Glutamatergic neuron (in vitro differentiated cells): Measurements from ENCODE around the gene MLLT3. TPM values are rescaled to one million over a fixed set of nuclear protein-coding genes. Genes with fewer than 3 reads are reported as not detected.
A peak's percentile ranks its signal among the peaks of the same experiment; 100 is the strongest.

Source experiments
- DNase-seq: peaks from one replicate; pipeline ENCODE4 v3.0.0; 2022
- H3K27ac Mint-ChIP-seq: one replicate; pipeline ENCODE4 v1.8.0; 2020; ENCODE audit warnings: mild to moderate bottlenecking, mixed read lengths, inconsistent platforms; ENCODE audit not compliant: unreplicated experiment
- H3K27me3 Mint-ChIP-seq: one replicate; pipeline ENCODE4 v1.8.0; 2020; ENCODE audit warnings: mild to moderate bottlenecking, moderate library complexity, mixed read lengths, inconsistent platforms; ENCODE audit not compliant: unreplicated experiment
- H3K36me3 Mint-ChIP-seq: one replicate; pipeline ENCODE4 v1.8.0; 2020; ENCODE audit warnings: mild to moderate bottlenecking, mixed read lengths, inconsistent platforms; ENCODE audit not compliant: unreplicated experiment
- H3K4me1 Mint-ChIP-seq: one replicate; pipeline ENCODE4 v1.8.0; 2020; ENCODE audit warnings: mild to moderate bottlenecking, low read depth, mixed read lengths, inconsistent platforms; ENCODE audit not compliant: unreplicated experiment
- H3K4me3 Mint-ChIP-seq: one replicate; pipeline ENCODE4 v1.8.0; 2020; ENCODE audit warnings: mild to moderate bottlenecking, mixed read lengths, inconsistent platforms; ENCODE audit not compliant: unreplicated experiment
- H3K9me3 Mint-ChIP-seq: one replicate; pipeline ENCODE4 v1.8.0; 2020; ENCODE audit warnings: mild to moderate bottlenecking, moderate library complexity, mixed read lengths, inconsistent platforms; ENCODE audit not compliant: unreplicated experiment
- total RNA-seq: library from RNA; stranded (reverse); fragmentation: NEBNext Ultra II Directional; extraction: Animal tissue kit (Norgen Biotek cat#: 25700); gene quantifications from one replicate; pipeline ENCODE4 v1.2.1, GENCODE V29; 2021; ENCODE audit not compliant: unreplicated experiment
- TF ChIP-seq, protein P1 (sequence below): fragments of 200-600 bp; sonication (generic); IDR thresholded peaks from one replicate; pipeline ENCODE4 v1.5.0; 2021; ENCODE audit not compliant: partially characterized antibody, unreplicated experiment

MLLT3 gene
- total RNA-seq, 1 donor from 2014 or later = 11.7 TPM

DNA sequence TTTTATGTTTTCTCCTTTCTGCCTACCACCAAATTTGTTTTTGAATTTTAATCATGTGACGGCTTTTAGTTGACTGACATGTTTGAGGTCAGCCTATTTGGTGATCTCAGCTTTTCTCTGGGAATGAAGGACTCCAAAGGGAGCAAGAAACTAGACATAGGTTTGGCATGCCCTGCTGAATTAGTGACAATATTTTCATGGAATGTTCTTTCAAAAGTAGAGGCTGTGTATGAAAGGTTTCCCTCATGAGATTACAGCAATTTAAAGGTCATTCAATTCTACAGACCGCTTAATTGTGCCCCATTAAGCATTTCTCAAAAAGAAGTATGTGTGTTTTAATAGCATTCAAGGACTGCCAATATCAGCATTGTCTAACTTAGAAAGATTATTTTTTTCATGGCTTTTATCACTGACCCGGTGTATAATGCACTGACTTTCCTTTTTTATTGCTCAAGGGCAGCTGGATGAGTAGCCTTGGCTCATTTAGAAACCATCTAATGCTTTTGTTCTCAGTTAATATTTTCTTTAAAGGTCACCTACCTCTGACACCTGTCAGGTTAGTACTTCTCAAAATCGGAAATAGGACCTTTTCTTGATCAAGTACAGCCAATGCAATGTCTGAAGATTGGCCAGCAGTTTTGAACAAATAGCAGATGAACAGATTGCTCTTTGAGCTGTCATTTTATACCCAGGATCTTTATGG lies 8.1 kb upstream of the MLLT3 start:
- Mint-ChIP-seq H3K9me3 (no peaks in the 10 kb centered on the region), H3K4me1 (no peaks in the 10 kb centered on the region), H3K27me3 (no peaks in the 10 kb centered on the region), H3K36me3 (no peaks in the 10 kb centered on the region), H3K4me3 (no peak overlapping the region), H3K27ac (no peak overlapping the region)
- TF ChIP-seq, protein P1, sequence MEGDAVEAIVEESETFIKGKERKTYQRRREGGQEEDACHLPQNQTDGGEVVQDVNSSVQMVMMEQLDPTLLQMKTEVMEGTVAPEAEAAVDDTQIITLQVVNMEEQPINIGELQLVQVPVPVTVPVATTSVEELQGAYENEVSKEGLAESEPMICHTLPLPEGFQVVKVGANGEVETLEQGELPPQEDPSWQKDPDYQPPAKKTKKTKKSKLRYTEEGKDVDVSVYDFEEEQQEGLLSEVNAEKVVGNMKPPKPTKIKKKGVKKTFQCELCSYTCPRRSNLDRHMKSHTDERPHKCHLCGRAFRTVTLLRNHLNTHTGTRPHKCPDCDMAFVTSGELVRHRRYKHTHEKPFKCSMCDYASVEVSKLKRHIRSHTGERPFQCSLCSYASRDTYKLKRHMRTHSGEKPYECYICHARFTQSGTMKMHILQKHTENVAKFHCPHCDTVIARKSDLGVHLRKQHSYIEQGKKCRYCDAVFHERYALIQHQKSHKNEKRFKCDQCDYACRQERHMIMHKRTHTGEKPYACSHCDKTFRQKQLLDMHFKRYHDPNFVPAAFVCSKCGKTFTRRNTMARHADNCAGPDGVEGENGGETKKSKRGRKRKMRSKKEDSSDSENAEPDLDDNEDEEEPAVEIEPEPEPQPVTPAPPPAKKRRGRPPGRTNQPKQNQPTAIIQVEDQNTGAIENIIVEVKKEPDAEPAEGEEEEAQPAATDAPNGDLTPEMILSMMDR = no peak
- no peak for DNase-seq

DNA sequence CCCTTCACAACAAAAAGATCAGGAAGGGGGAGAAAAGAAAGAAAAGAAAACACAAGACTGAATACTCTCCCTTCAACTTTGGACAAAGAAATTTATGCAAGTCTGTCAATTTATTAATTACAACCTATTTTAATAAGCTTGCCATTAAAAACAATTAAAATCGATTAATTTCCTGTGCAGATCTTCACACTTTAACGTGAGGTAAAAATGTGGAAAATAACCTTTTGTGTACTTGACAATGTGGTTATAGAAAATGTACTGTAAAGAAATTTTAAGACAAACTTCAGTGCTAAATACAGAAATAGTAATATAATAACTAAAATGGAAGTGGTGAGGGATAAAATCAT lies 2.7 kb upstream of the MLLT3 start:
- TF ChIP-seq, protein P1 = peak; percentile 11
- H3K27ac Mint-ChIP-seq = no peak overlapping the region
- peaks cover 19% of the 10 kb centered on the region for H3K4me1 Mint-ChIP-seq
- no peak for DNase-seq
- peaks cover 8% of the 10 kb centered on the region for H3K9me3 Mint-ChIP-seq
- peaks cover 14% of the 10 kb centered on the region for H3K27me3 Mint-ChIP-seq
- H3K36me3 Mint-ChIP-seq = no peaks in the 10 kb centered on the region
- peak overlapping the region; percentile 79 for H3K4me3 Mint-ChIP-seq

DNA sequence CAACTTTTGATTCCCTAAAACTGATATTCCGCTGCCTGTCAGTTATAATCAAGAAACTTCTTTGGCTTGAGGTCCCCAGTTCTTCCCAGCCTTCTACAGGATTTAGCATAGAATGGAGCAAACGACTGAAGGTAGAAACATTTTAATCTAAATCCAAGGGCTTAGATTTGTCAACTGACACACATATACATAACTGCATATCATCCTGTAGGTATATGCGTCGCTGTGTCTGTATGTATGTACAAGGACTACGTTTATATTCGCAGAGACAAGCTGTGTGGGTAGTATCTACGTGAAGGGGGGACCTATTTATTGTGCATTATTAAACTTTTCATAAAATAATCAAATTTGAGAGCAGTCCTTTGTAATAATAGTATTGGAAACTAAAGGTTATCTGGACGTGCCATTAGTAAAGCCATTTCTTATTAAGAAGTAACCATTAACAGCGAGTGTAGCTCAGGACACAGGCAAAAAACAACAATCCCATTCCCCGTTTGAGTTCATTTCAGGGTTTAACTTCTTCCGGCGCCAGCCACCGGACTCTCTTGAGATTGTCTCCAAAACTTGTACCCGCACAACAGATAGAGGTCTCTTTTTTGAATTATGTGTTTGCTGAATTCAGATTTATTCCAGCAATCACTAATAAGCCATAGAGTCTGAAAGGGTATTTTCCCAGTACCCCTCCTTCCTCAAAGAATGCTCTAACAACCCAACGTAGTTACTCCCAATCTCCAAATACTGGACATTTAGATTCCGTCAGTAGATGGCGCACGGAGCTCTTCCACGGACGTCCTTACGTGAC lies 2.1 kb upstream of the MLLT3 start:
- peaks cover 18% of the 10 kb centered on the region for H3K27me3 Mint-ChIP-seq
- peak overlapping the region; percentile 91 for H3K4me3 Mint-ChIP-seq
- H3K4me1 Mint-ChIP-seq = peaks cover 19% of the 10 kb centered on the region
- H3K27ac Mint-ChIP-seq = no peak overlapping the region
- H3K36me3 Mint-ChIP-seq = no peaks in the 10 kb centered on the region
- peaks cover 8% of the 10 kb centered on the region for H3K9me3 Mint-ChIP-seq
- TF ChIP-seq, protein P1 = peak; percentile 57
- DNase-seq = peak; percentile 28

DNA sequence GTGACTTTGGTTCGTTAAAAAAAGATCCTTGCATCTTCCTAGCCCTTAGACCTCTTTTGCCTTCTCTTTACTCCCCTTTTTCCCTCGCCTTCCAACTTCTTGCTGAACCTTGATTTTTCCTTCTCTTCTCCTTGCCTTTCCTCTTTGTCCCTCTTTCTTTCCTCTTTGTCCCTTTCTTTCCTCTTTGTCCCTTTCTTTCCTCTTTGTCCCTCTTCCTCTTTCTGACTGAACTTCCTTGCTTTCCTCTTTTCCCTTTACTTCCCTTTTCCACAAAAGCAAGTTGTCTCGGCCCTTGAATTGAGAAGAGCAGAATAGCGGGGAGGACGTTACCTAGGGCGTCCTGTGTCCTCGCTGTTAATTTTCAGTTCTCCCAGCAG lies 1.4 kb upstream of the MLLT3 start:
- Mint-ChIP-seq H3K27me3 (peaks cover 18% of the 10 kb centered on the region), H3K27ac (peak overlapping the region; percentile 20), H3K9me3 (peaks cover 8% of the 10 kb centered on the region), H3K4me1 (peaks cover 19% of the 10 kb centered on the region), H3K36me3 (no peaks in the 10 kb centered on the region), H3K4me3 (peak overlapping the region; percentile 91)
- TF ChIP-seq, protein P1 = no peak
- no peak for DNase-seq

DNA sequence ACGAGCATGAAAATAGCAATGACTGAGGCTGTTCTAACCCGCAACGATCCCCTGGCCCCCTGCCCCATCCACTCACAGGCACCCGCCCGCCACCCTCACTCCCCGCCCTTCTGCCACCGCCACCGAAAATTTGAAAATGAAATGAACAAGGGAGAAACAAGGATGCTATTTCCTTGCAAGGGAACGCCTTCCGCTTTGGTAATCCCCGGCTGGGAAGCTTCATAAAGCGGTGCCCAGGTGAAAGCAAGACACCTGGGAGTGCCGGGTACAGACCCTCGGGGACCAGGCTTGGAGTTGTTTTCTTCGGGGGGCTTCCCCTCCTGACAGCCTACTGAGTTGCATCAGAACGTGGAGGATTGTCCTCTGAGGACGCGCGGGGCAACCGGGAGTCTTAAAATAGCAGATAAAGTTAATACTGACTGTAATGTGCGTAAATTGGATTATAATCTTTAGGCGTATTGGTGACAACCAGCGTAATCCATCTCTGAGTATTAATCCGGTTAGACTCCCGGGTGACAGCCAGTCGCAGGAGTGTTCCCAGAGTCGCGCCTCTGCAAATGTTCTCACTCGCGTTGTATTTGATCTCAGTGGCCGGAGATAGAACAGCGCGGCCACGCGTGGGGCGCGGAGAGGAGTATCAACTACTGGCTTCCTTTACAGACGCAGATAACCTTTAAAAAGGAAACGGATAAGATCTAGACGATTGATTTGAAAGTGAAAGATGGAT lies 885 bp upstream of the MLLT3 start:
- DNase-seq = peak; percentile 20
- Mint-ChIP-seq H3K4me3 (peak overlapping the region; percentile 91), H3K27me3 (peaks cover 18% of the 10 kb centered on the region), H3K9me3 (peaks cover 8% of the 10 kb centered on the region), H3K36me3 (no peaks in the 10 kb centered on the region), H3K4me1 (peaks cover 19% of the 10 kb centered on the region), H3K27ac (no peak overlapping the region)
- TF ChIP-seq, protein P1 = no peak
